GM12878 (cell line): Measurements from ENCODE around the gene TMEM179B. TPM values are rescaled to one million over a fixed set of nuclear protein-coding genes. Genes with fewer than 3 reads are reported as not detected.
A peak's percentile ranks its signal among the peaks of the same experiment; 100 is the strongest.

Experiments
- CHD1 ChIP-seq: IDR thresholded peaks from 2 replicates; pipeline ENCODE4 v1.6.1; 2012; ENCODE audit warnings: low read depth, low read length, improper control_type of control experiment
- CREM ChIP-seq: IDR thresholded peaks from 2 replicates; pipeline ENCODE4 v1.6.1; 2014; ENCODE audit warnings: antibody characterized with exemption, low read depth
- EP300 ChIP-seq, 2 experiments: fragments of 150-350 bp in 1 of 2; IDR thresholded peaks; 2 replicates each; pipeline ENCODE4 v1.6.1; 2011 to 2012; ENCODE audit warnings: low read depth in 2 of 2, low read length in 2 of 2, borderline replicate concordance in 1 of 2, improper control_type of control experiment in 1 of 2, inconsistent platforms in 1 of 2; ENCODE audit not compliant: control insufficient read depth in 1 of 2
- IKZF1 ChIP-seq: fragments of 450-650 bp; conservative IDR thresholded peaks from 2 replicates; pipeline ENCODE4 v1.6.1; 2017; ENCODE audit warnings: antibody characterized with exemption, mild to moderate bottlenecking
- IRF5 ChIP-seq: fragments of 450-650 bp; IDR thresholded peaks from 2 replicates; pipeline ENCODE4 v1.6.1; 2017; ENCODE audit warnings: borderline replicate concordance
- NFYB ChIP-seq: IDR thresholded peaks from 2 replicates; pipeline ENCODE4 v1.6.1; 2011; ENCODE audit warnings: low read depth, mild to moderate bottlenecking, low read length, improper control_type of control experiment, moderate library complexity; ENCODE audit not compliant: insufficient read depth
- PAX8 ChIP-seq: fragments of 450-650 bp; IDR thresholded peaks from 2 replicates; pipeline ENCODE4 v1.6.1; 2017; ENCODE audit warnings: mild to moderate bottlenecking, moderate library complexity
- PBX3 ChIP-seq: IDR thresholded peaks from 2 replicates; pipeline ENCODE4 v1.6.1; 2011; ENCODE audit warnings: mild to moderate bottlenecking, low read depth, low read length, moderate library complexity; ENCODE audit not compliant: insufficient replicate concordance
- RELA ChIP-seq: fragments of 450-650 bp; IDR thresholded peaks from 2 replicates; pipeline ENCODE4 v1.8.0; 2014; ENCODE audit warnings: borderline replicate concordance; ENCODE audit not compliant: partially characterized antibody
- RFX5 ChIP-seq: IDR thresholded peaks from 2 replicates; pipeline ENCODE4 v1.6.1; 2011; ENCODE audit warnings: low read depth, low read length, improper control_type of control experiment
- RUNX3 ChIP-seq: IDR thresholded peaks from 2 replicates; pipeline ENCODE4 v1.6.1; 2012; ENCODE audit warnings: low read length, inconsistent platforms
- SMARCA5 ChIP-seq: fragments of 450-650 bp; IDR thresholded peaks from 2 replicates; pipeline ENCODE4 v1.6.1; 2017; ENCODE audit warnings: mild to moderate bottlenecking
- USF2 ChIP-seq: IDR thresholded peaks from 2 replicates; pipeline ENCODE4 v1.6.1; 2011; ENCODE audit warnings: low read depth, low read length, improper control_type of control experiment, borderline replicate concordance
- ZBTB11 ChIP-seq: fragments of 450-650 bp; formaldehyde crosslinking; IDR thresholded peaks from 2 replicates; pipeline ENCODE4 v1.5.0; 2022; ENCODE audit warnings: mild to moderate bottlenecking, missing genetic modification characterization
- ZNF217 ChIP-seq: fragments of 450-650 bp; IDR thresholded peaks from 2 replicates; pipeline ENCODE4 v1.6.1; 2017; ENCODE audit warnings: antibody characterized with exemption, mild to moderate bottlenecking
- polyA plus RNA-seq, 11 experiments: library from polyadenylated mRNA; depleted of rRNA in 4 of 11; unstranded in 6 of 11; stranded (reverse) in 5 of 11; fragments of >200 nt; fragmentation: Nextera tagmentation in 4 of 11; fragmentation: Illumina TruSeq in 1 of 11; extraction: Ambion mirVana in 4 of 11; extraction: Trizol in 1 of 11; gene quantifications; 1 replicate in 1 of 11; 2 replicates in 10 of 11; pipeline versions ENCODE4 v1.2.1 to v1.2.3, GENCODE V29; 2011 to 2016; ENCODE audit warnings: inconsistent platforms in 2 of 11, missing spikeins in 2 of 11, low read depth in 1 of 11
- total RNA-seq, 4 experiments: library from RNA; depleted of rRNA in 3 of 4; stranded (reverse); fragments of >200 nt in 3 of 4; fragmentation: Illumina TruSeq in 1 of 4; extraction: Trizol in 1 of 4; gene quantifications; 2 replicates each; pipeline versions ENCODE4 v1.2.1 to v1.2.3, GENCODE V29; 2013 to 2021
- TF ChIP-seq, protein P1 (sequence below): fragments of 450-650 bp; IDR thresholded peaks from 2 replicates; pipeline ENCODE4 v1.6.1; 2017; ENCODE audit warnings: mild to moderate bottlenecking, low read depth, inconsistent platforms; ENCODE audit not compliant: poor library complexity, severe bottlenecking
- TF ChIP-seq, protein P2 (sequence below): fragments of 150-350 bp; IDR thresholded peaks from 2 replicates; pipeline ENCODE4 v1.6.1; 2014; ENCODE audit warnings: mild to moderate bottlenecking, low read depth, low read length

The TMEM179B gene
- total and polyA plus RNA-seq, 10 of the 15 experiments (the other 5 are each of a cell fraction or from before 2014, with no cell fraction given): 21.7 to 82.4 (median 42.0) TPM

- TF ChIP-seq, protein P1, sequence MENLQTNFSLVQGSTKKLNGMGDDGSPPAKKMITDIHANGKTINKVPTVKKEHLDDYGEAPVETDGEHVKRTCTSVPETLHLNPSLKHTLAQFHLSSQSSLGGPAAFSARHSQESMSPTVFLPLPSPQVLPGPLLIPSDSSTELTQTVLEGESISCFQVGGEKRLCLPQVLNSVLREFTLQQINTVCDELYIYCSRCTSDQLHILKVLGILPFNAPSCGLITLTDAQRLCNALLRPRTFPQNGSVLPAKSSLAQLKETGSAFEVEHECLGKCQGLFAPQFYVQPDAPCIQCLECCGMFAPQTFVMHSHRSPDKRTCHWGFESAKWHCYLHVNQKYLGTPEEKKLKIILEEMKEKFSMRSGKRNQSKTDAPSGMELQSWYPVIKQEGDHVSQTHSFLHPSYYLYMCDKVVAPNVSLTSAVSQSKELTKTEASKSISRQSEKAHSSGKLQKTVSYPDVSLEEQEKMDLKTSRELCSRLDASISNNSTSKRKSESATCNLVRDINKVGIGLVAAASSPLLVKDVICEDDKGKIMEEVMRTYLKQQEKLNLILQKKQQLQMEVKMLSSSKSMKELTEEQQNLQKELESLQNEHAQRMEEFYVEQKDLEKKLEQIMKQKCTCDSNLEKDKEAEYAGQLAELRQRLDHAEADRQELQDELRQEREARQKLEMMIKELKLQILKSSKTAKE: no peak
- no peak for TF ChIP-seq USF2
- peak; percentile 83 for TF ChIP-seq CHD1
- peak; percentile 83 for TF ChIP-seq SMARCA5
- peak; percentile 61; the same call in 1 of the 2 replicates for TF ChIP-seq ZNF217
- TF ChIP-seq RELA: peak; percentile 23
- peak; percentile 98 for TF ChIP-seq CREM
- peak; percentile 55 for TF ChIP-seq PBX3
- no peak for TF ChIP-seq PAX8
- 0 out of 4 replicates have a peak, but pooled peaks of 1 of the 2 experiments have one; percentile 22 for TF ChIP-seq EP300 (IDR thresholded peaks at IDR 0.05; ENCODE audit: borderline replicate concordance in 1 of 2, control insufficient read depth in 1 of 2, low read depth in 2 of 2, low read length in 2 of 2)
- TF ChIP-seq IRF5: no peak
- 0 out of 2 replicates have a peak, but pooled peaks have one; percentile 52 for TF ChIP-seq RFX5
- peak; percentile 79 for TF ChIP-seq IKZF1
- peak; percentile 3; the same call in 1 of the 2 replicates for TF ChIP-seq RUNX3
- no peak for TF ChIP-seq ZBTB11 (CRISPR knock-in tag)
- TF ChIP-seq, protein P2, sequence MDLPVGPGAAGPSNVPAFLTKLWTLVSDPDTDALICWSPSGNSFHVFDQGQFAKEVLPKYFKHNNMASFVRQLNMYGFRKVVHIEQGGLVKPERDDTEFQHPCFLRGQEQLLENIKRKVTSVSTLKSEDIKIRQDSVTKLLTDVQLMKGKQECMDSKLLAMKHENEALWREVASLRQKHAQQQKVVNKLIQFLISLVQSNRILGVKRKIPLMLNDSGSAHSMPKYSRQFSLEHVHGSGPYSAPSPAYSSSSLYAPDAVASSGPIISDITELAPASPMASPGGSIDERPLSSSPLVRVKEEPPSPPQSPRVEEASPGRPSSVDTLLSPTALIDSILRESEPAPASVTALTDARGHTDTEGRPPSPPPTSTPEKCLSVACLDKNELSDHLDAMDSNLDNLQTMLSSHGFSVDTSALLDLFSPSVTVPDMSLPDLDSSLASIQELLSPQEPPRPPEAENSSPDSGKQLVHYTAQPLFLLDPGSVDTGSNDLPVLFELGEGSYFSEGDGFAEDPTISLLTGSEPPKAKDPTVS: 0 out of 2 replicates have a peak, but pooled peaks have one; percentile 67
- TF ChIP-seq NFYB: no peak
Observed at GRCh38 chr11:62805076-62805892, 18.1 kb downstream of the TMEM179B start, which contains the start of gene NXF1 (continued).
